ENCODE results near the gene MACROD2.

Gene MACROD2

DNA sequence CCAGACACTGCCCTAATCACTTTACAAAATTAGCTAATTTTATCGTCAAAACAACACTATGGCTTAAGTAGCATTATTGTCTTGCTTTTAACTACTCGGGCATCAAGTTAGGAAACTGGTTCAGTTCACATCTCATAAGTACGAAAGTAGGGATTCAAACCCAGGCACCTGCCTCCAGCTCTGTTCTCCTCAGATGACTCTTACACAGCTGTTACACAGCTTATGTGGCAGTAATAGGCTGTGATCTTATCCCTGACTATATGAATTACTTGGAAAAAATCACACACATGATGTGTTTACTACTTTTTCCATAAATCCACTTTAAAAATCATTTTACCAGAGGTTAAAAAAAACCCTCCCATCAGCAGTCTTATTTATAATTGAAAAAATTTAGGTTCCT lies 731.3 kb downstream of the MACROD2 start:
- in situ Hi-C loops (cut with HindIII; ENCODE audit: low sequenced_read_pairs), result no loop called here

DNA sequence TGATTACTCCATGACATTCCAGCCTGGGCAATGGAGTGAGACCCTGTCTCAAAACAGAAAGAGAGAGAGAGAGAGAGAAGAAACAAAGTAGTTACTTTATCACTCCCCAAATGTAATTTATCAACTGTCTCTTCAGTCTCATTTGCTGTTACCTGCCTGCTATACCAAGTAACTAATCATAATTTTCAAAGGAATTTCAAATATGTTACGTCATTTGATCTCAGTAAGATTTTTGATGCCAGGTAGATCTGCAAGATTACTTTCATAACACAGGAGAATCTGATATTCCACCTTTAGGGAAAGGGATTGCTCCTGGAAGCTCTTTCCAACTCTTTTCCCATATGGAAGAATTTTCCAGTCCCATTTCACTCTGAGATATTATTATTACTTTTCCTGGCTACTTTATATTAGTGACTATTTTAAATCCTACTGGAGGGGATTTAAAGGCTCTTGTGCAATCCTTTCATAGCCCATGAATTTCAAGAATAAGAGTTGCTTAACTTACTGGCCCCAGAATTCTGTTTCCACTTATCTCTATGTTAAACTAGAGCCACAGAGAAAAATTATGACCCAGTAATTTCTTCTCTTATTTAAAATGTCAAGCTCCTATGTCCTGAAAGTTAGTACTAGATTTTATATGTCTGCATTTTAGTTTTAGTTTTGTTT lies 732.3 kb downstream of the MACROD2 start:
- in situ Hi-C loops (cut with HindIII; ENCODE audit: low sequenced_read_pairs), result no loop called here

DNA sequence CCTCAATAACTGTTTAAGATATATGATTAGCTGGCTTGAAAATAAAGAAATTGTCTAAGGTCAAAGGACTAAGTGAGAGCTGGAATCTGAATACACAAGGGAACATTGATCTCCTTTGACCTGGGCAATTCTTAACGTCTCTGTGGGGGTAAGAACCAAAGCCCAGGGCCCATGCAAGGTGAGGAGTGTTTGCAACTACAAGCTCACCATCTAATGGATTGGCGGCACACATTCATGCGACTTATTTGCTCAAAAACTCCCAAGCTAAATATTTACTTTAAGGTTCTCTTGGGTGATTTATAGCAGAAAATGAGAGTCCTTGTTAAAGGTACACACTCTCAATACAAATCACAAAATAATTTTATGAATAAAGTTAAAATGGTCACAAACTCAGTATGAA lies 734.1 kb downstream of the MACROD2 start:
- in situ Hi-C loops (cut with HindIII; ENCODE audit: low sequenced_read_pairs), result no loop called here

DNA sequence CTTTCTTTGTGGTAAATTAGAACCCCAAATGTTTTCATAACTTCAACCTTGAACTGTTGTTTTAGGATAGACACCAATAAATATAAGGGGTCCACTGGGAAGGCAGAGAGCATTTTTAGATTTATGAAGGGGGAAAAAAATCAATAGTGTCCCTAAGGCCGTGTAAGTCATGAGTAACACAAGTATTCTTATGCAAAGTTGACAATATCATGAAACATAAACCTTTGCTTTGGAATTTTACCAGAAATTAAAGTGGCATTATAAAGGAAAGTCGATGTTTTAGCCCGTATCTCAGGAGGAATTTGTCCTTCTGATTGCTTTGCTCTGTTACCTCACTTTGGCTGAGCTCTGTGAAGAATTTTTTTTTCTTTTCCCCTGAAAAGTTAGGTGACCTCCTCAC lies 737.0 kb downstream of the MACROD2 start:
- in situ Hi-C loops (cut with HindIII; ENCODE audit: low sequenced_read_pairs), result no loop called here

DNA sequence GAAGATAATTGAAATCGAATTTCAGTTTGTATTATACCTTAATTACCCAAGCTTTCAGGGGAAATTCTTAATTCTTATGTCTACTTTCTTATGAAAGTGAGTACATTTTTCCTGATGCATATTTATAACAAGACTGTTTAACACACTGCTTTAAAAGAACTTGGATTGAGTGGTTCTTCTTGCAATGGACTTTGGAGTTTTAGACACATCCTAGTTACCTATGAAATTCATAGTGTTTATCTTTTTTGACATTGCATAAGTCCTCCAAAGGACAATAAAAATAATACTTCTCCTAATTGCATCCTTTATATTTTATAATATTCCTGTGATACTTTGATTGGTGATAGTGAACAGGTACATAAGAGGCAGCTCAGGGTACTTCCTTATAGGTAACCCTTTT lies 737.7 kb downstream of the MACROD2 start:
- in situ Hi-C loops (cut with HindIII; ENCODE audit: low sequenced_read_pairs), result no loop called here

DNA sequence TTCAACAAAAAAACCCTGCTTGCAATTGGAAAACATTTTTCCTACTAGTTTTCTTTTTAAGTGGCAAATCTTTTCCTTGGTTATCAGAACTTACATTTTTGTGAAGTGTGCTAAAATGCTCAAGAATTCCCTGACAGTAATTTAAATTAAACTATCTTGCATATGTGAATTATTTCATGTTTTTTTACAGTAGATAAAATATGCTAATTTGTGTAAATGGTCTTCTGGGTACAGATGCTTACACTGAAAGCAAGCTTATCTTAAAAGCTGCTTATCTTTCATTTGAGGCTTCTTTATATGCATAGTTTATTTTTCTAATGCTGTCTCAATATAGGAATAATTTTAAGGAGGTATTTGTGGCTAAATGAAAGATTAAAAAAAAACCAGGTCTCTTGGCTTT lies 745.1 kb downstream of the MACROD2 start:
- in situ Hi-C loops (cut with HindIII; ENCODE audit: low sequenced_read_pairs), result no loop called here

DNA sequence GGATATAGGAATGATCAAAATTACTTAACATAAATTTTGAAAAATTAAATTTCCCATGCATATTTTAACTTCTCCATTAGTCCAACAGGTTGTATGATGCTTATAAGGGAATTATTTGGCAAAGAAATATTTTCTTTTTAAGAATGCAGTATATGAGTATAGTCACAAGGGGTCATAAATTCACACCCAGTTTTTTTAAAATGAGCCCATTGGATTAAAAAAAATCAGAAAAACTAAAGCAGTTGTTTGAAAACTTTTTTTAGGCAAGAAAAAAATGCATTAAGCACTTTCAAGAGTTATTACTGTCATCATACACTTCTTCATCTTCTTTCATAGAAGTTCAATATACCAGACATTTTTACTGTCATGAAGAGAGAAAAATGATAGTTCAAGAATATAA lies 746.3 kb downstream of the MACROD2 start:
- in situ Hi-C loops (cut with HindIII; ENCODE audit: low sequenced_read_pairs), result no loop called here

DNA sequence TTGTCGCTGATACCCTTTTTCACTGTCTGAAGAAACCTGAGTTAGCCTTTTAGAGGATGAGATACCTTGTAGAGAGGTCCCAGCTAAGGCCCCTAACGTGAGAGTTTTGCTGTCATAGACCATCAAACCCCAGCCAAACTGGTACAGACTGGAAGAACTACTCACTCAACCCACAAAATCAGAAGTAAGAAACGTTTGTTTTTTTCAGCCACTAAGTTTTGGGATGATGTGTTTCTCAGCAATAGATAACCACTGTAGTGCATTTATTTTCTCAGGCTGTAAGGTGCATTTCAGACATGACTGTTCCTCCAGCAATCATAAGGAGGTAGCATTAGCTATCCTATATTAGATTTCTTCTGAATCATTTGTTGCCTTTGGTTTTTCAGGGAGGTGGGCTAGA lies 749.4 kb downstream of the MACROD2 start:
- in situ Hi-C loops (cut with HindIII; ENCODE audit: low sequenced_read_pairs), result no loop called here

DNA sequence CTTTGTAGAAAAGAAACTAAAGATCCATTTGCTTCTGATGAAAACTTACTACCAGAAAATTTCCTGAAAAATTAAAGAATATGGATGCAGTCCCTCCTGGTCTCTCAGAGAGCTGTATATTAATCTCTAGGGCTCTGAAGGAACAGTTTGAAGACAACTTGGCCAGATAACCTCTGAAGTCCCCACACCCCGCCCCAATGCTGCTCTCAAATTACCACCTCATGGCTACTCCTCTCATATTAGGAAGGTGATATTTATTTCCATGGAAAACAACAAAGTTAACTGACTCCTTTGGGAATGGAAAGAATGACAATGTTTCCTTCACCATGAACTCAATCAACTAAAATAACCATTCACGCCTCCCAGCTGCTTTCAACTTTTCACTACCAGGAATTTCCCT lies 750.5 kb downstream of the MACROD2 start:
- in situ Hi-C loops (cut with HindIII; ENCODE audit: low sequenced_read_pairs), result no loop called here

DNA sequence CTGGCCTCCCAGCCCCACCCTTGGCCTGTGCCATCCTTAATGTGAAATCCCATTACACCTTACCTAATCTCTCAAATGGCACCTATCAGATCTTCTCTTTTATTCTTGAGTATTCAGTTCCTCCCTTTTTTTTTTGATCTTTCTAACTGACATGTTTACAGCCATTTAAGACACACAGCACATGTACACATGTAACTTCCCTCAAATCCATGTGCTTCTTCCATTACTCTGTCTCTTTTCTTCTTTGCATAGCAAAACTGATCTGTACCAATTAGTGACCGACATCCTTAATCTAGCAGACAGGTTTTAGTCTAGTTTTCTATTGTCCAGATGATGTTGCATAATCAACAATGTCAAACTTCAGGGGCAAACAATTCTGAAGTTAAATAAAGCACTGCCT lies 755.9 kb downstream of the MACROD2 start:
- in situ Hi-C loops (cut with HindIII; ENCODE audit: low sequenced_read_pairs), result no loop called here

DNA sequence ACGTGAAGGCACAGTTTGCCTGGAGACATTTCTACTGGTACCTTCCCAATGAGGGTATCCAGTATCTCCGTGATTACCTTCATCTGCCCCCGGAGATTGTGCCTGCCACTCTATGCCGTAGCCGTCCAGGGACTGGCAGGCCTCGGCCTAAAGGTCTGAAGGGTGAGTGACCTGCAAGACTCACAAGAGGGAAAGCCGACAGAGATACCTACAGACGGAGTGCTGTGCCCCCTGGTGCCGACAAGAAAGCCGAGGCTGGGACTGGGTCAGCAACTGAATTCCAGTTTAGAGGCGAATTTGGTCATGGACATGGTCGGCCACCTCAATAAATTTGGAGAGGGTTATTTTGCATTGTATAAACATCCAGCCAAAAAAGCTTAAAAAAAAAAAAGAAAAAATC lies 762.4 kb downstream of the MACROD2 start:
- in situ Hi-C loops (cut with HindIII; ENCODE audit: low sequenced_read_pairs), result no loop called here

DNA sequence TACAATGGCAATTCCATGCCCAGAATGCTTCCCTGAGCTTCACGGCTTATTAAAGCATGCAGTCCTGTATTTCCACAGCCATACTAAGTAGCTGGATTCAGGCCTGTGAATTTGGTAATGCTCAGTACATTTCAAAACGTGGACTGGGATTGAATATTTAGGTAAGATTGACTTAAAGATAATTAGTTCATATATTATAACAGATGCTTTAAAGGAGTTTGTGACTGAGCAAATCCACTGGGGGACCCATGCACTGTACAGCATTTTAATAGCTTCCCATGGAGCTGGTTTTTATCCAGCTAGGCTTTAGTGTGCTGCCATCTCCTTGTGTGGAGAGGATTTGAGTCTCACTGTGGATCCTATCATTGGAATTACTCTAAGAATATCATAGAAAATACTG lies 763.0 kb downstream of the MACROD2 start:
- in situ Hi-C loops (cut with HindIII; ENCODE audit: low sequenced_read_pairs), result no loop called here

DNA sequence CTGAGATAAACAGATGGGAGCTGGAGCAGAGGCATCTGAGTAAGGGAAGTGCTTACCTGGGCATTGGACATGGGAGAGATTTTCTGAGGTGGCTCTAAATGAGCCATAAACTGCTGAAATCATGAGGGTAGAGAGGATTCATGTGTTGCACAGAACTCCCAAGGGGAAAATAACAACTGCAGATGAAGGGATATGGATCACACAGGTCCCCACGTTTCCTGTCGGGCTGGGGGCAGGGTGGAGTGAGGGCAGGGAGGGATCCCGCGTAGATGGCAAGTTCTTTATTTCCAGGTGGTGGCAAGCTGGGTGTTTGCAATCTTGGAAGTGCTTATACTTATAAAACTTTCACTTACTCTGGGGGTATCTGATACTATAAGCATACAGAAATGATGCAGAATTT lies 764.7 kb downstream of the MACROD2 start:
- in situ Hi-C loops (cut with HindIII; ENCODE audit: low sequenced_read_pairs), result no loop called here

DNA sequence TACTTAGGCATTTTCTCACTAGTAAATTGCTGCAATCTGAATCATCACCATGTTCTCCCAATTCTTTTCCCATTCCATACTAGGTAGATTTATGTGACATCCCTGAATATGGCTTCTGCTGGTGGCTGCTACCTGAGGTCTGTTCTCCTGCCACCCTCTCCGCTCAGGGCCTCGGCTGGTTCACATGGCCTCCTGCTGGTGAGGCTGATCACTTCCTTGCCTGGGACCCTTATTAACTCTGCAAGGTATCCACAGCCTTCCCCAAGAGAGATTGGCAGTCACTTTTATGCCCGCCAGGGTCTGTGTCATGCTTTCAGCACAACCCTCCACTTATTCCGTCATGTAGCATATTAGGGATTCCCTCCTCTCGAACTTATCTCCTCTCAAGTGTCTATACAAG lies 766.6 kb downstream of the MACROD2 start:
- in situ Hi-C loops (cut with HindIII; ENCODE audit: low sequenced_read_pairs), result no loop called here

DNA sequence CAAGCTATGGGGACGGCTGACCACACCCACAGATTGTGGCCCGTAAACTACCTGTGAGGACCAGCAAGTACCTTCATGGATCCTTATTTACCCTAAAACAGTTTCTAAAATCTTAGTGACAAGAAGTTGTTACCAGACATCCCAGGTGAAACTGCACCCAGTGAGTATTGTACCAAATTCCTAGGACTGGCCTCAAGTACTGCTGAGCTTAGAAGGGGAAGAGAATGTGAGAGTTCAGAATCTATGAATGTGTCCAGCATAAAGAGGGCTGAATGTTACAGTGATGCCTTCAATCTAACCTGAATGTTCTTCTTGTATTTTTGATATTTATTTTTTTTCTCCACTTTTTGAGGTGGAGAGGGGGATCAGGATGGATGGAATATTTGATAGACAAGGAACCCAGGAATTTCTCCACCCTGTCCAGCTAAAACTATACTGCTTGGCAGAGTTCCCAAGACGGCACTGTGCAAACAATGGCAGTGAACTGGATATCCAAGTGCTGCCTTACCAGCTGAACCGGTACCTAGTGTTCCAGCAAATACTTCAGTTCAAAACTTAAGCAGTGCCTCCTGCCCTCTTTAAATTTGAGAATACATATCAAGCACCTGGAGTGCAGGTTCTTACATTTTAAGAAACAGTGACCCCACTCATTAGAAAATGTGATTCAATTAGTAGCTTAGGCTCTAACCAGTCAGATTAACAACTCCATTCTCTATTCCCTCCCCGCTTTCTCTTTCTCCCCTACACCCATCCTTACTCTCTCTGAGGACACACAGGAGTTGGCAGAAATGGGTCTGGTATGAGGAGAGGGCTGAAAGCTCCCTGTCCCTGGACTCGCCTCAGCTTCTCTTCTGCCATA lies 769.4 kb downstream of the MACROD2 start:
- in situ Hi-C loops (cut with HindIII; ENCODE audit: low sequenced_read_pairs), result no loop called here

DNA sequence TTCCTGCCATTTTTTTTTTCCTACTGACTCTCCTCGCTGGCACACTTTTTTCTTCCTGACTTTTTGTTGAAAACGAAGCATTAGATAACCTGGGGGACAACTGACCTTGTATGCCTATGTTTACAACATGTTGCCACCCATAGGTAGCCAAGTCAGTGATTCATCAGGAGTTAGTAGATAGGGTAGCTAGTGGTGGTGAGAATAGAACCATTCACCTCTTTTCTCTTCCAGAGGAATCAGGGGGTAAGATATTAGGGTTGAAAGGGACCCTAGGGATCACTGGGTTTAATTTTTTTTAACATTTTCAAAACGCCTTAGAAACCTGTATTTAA lies 770.0 kb downstream of the MACROD2 start:
- in situ Hi-C loops (cut with HindIII; ENCODE audit: low sequenced_read_pairs), result no loop called here

DNA sequence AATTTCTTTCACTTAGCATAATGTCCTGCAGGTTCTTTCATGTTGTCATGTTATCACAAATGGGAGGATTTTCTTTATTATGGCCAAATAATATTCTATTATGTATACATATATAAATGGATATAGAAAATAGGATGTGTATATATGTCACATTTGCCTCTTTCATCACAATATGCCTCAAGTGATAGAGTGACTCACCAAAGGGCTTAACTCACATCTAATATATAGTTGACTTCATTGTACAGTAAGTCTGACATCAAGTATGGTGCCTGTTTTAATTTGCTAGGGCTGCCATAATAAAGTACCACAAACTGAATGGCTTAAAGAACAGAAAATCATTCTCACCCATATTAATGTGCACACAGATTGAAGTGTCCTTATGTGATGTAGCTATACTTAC lies 778.2 kb downstream of the MACROD2 start:
- in situ Hi-C loops (cut with HindIII; ENCODE audit: low sequenced_read_pairs), result no loop called here

DNA sequence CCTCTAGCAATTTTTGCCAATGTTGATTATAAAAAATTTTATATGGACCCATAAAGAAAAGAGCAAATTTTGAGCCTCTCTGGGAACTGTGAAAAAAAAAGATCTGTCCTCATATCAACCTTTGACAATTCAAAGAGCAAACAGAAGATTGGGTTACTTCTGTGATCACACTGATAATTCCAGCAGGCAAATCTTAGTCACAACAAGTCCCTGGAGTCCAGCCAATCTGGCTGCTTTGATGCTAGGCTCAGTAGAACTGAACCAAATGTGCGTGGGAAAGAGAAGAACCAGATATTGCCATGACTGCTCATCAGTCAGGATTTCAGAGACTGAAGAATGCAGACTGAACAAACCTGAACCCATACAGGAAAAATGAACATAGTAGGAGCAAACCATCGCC lies 780.5 kb downstream of the MACROD2 start:
- in situ Hi-C loops (cut with HindIII; ENCODE audit: low sequenced_read_pairs), result no loop called here

DNA sequence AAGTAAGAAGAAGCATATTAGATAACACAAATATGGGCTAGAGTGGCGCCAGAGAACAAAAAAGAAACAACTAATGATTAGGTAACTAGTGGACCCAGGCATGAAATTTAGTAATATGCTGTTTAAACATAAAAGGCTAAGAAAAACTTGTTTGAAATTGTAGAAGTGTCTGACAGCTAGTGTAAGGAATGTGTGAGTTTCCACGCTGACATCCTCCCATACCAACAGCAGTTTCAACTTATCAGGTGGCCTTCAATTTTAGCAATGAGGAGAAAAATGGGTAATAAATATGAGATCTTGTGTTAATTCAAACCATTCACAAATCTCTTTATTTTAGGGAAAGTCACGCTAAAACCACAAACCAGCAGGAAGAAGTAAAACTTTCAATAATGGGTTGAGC lies 782.3 kb downstream of the MACROD2 start:
- in situ Hi-C loops (cut with HindIII; ENCODE audit: low sequenced_read_pairs), result no loop called here

DNA sequence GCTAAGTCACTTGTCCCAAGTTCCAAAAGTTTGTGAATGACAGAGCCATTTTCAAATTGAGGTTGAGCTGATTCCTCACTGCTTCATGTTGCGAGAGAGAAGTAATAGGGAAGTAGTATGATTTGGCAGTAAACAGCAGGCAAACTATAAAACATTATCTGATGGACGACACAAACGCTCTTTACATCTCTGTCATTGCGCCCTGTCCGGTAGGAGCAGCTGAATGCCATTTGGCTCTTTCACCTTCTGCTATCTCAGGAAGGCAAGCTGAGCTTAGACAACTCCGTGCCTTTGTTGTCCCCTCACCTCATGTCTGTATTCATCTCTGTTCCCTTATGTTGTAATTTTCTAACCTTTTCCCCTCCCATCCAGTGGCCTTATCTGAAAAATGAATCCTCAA lies 782.8 kb downstream of the MACROD2 start:
- in situ Hi-C loops (cut with HindIII; ENCODE audit: low sequenced_read_pairs), result no loop called here

DNA sequence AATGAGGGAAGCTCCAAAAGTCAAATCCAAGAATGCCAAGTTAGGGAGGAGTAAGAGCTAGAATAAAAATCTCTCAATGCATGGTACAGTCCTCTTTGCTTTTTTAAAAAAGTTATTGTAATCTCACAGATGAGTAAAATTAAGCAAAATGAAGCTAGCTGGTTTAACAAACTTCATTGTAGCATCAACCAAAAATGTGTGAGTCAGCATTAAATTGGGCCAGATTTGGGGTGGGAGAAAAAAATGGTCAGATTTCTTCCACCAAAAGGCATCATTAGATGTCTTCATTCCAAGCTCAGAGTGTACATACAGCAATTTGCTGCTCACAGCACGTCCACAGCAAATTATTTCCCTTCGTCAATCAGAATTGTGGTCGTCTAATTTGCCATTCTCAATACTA lies 783.6 kb downstream of the MACROD2 start:
- in situ Hi-C loops (cut with HindIII; ENCODE audit: low sequenced_read_pairs), result no loop called here

DNA sequence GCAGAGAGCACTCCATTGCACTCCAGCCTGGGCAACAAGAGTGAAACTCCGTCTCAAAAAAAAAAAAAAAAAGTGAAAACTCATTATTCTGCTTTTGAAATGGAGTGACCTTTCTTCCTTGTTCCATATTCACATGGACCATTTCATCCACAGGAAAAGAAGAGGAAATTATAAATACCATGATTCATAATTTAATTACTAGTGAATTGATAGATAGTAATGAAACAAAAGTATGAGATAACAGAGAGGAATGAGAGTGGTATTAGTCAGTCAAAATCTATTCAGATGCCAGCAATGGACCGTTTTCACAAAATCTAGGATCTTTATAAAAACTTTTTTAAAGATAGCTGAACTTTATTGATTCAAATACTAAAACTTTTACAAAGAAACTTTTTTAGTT lies 785.2 kb downstream of the MACROD2 start:
- in situ Hi-C loops (cut with HindIII; ENCODE audit: low sequenced_read_pairs), result no loop called here

DNA sequence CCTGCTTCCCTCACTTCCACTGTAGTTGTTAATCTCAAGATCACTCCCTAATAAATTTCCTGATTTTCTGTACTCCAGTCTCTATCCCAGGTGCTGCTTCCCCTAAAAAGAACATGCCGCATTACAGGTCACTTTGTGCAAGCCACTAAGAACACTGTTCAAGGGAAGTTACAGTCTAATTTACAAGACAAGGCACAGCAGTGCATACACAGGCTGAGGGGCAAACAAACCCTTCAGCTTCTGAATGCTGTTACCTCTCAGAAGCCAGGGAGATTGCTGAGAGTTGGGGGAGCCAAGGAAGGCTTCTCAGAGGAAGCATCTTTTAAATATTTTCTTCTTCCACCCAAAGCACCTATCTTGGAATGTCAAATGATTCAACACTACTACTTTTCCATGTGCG lies 787.4 kb downstream of the MACROD2 start:
- in situ Hi-C loops (cut with HindIII; ENCODE audit: low sequenced_read_pairs), result no loop called here
